Measurements from ENCODE around the gene UBE2L3.
"Not testable (repeated sequence)": the region's sequence is repeated elsewhere in the genome, so short reads cannot be mapped to it uniquely, and the experiment has no call there.

Gene UBE2L3

GRCh38 chr22:21629255-21630149, 62.0 kb downstream of the UBE2L3 start, which contains the start of gene YDJC:
TSS of gene YDJC (minus strand) at chr22:21630022. CDS start at chr22:21630014, 8 bp downstream.
- DNase-seq: peak; percentile 93 to 94

- no peak for DNase-seq
These were observed 63.5 kb downstream of the UBE2L3 start for GRCh38 chr22:21631025-21631424.

GRCh38 chr22:21632237-21632895, 64.9 kb downstream of the UBE2L3 start, which contains the start of gene CCDC116:
TSS of gene CCDC116 (plus strand) at chr22:21632760. CDS start at chr22:21633182, 422 bp downstream.
- peak; percentile 73 to 83 for DNase-seq

- no peak for DNase-seq
These were observed 65.4 kb downstream of the UBE2L3 start for GRCh38 chr22:21632931-21633330.

- DNase-seq: no peak
These were observed 66.0 kb downstream of the UBE2L3 start for GRCh38 chr22:21633481-21633880.

- no peak for DNase-seq
These were observed 66.6 kb downstream of the UBE2L3 start for GRCh38 chr22:21634081-21634480.

GRCh38 chr22:21634844-21635243, 67.3 kb downstream of the UBE2L3 start:
- no peak for DNase-seq

GRCh38 chr22:21635771-21636510, 68.4 kb downstream of the UBE2L3 start:
- no peak for DNase-seq

- DNase-seq: no peak
These were observed 69.2 kb downstream of the UBE2L3 start for GRCh38 chr22:21636629-21637218.

- not testable (repeated sequence) for DNase-seq
These were observed 69.9 kb downstream of the UBE2L3 start for GRCh38 chr22:21637450-21637849.

GRCh38 chr22:21639359-21639758, 71.8 kb downstream of the UBE2L3 start:
- DNase-seq: no peak

- DNase-seq: no peak
These were observed 73.3 kb downstream of the UBE2L3 start for GRCh38 chr22:21640810-21641209.

- DNase-seq: no peak
These were observed 73.9 kb downstream of the UBE2L3 start for GRCh38 chr22:21641417-21641788.

GRCh38 chr22:21641789-21642583, 74.5 kb downstream of the UBE2L3 start, which contains the start of gene SDF2L1:
TSS of gene SDF2L1 (plus strand) at chr22:21642302. CDS start at chr22:21642337, 35 bp downstream.
- DNase-seq: peak; percentile 99

- DNase-seq: peak; percentile 61 to 65
These were observed 75.3 kb downstream of the UBE2L3 start for GRCh38 chr22:21642584-21643448.

- no peak for DNase-seq
These were observed 76.2 kb downstream of the UBE2L3 start for GRCh38 chr22:21643533-21644357.

- not testable (repeated sequence) for DNase-seq
These were observed 78.0 kb downstream of the UBE2L3 start for GRCh38 chr22:21645513-21645912.

GRCh38 chr22:21646608-21647590, 79.4 kb downstream of the UBE2L3 start:
- DNase-seq: peak; percentile 86 to 88
